GM18951 (cell line): ENCODE data around the gene UBAC2.
"Not testable (repeated sequence)": the region's sequence is repeated elsewhere in the genome, so short reads cannot be mapped to it uniquely, and the experiment has no call there.

Experiments used
- POLR2A ChIP-seq: IDR thresholded peaks from 4 replicates; pipeline ENCODE4 v1.6.1; 2011; ENCODE audit warnings: mild to moderate bottlenecking; ENCODE audit not compliant: insufficient read length, insufficient read depth; ENCODE audit errors: extremely low read depth
- in situ Hi-C: fragments of 300-500 bp; cut with MboI; formaldehyde crosslinking; loops from one replicate; pipeline ENCODE4 v1.12.0; 2022; ENCODE audit warnings: low sequenced_read_pairs, mixed read lengths, inconsistent platforms; ENCODE audit not compliant: unreplicated experiment

The UBAC2 gene

GRCh38 chr13:99191900-99192399, 8.7 kb upstream of the UBAC2 start:
- no peak for TF ChIP-seq POLR2A
- in situ Hi-C loops: no loop called here

GRCh38 chr13:99192480-99192879, 8.2 kb upstream of the UBAC2 start:
- in situ Hi-C loops: no loop called here
- TF ChIP-seq POLR2A: no peak

GRCh38 chr13:99193152-99193551, 7.5 kb upstream of the UBAC2 start:
- no peak for TF ChIP-seq POLR2A
- in situ Hi-C loops: no loop called here

- in situ Hi-C loops: no loop called here
- no peak for TF ChIP-seq POLR2A
Observed at GRCh38 chr13:99196466-99197116, 4.1 kb upstream of the UBAC2 start.

GRCh38 chr13:99197117-99197651, 3.5 kb upstream of the UBAC2 start:
- in situ Hi-C loops: no loop called here
- TF ChIP-seq POLR2A: no peak

GRCh38 chr13:99199541-99200431, 868 bp upstream of the UBAC2 start:
- TF ChIP-seq POLR2A: no peak
- in situ Hi-C loops: no loop called here

GRCh38 chr13:99203601-99204579, 3.2 kb downstream of the UBAC2 start:
- TF ChIP-seq POLR2A: no peak
- in situ Hi-C loops: no loop called here

- TF ChIP-seq POLR2A: no peak
- in situ Hi-C loops: no loop called here
Observed at GRCh38 chr13:99205621-99206220, 5.1 kb downstream of the UBAC2 start.

- TF ChIP-seq POLR2A: no peak
- in situ Hi-C loops: no loop called here
Observed at GRCh38 chr13:99206226-99206625, 5.6 kb downstream of the UBAC2 start.

- TF ChIP-seq POLR2A: no peak
- in situ Hi-C loops: no loop called here
Observed at GRCh38 chr13:99206873-99207272, 6.2 kb downstream of the UBAC2 start.

GRCh38 chr13:99207511-99207910, 6.9 kb downstream of the UBAC2 start:
- no peak for TF ChIP-seq POLR2A
- in situ Hi-C loops: no loop called here

- in situ Hi-C loops: no loop called here
- TF ChIP-seq POLR2A: no peak
Observed at GRCh38 chr13:99208185-99208584, 7.5 kb downstream of the UBAC2 start.

GRCh38 chr13:99208845-99209527, 8.3 kb downstream of the UBAC2 start:
- TF ChIP-seq POLR2A: no peak
- in situ Hi-C loops: no loop called here

- in situ Hi-C loops: not testable (repeated sequence)
Observed at GRCh38 chr13:99210627-99211026, 10.0 kb downstream of the UBAC2 start.
